GM19397 (cell line): ENCODE data around the gene CNN3.

Experiments
- ATAC-seq: cut with Tn5 transposase; IDR thresholded peaks from one replicate; pipeline ENCODE4 v1.9.1; 2021; ENCODE audit warnings: mild to moderate bottlenecking, moderate library complexity; ENCODE audit not compliant: unreplicated experiment

CNN3 gene

GRCh38 chr1:94892604-94893254 lies 34.2 kb downstream of the CNN3 start:
- no peak for ATAC-seq

DNA sequence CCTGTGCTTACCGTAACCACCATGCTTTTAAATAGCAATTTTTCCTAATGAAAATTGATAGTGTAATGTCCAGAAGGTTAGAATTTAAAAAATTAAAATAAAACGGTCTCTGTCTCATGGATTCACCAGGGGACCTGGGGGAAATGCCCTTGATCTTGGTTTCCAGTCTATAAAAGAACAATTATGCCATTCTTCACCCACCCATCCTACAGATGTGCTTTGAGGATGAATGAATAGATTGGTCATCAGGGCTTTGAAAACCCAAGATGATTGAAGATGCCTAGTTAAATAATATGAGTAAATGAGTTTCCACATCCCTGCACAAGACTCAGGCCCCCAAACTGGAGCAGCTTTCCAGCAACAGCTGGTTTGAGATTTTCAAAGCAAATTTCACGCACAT lies 38.7 kb downstream of the CNN3 start:
- no peak for ATAC-seq

DNA sequence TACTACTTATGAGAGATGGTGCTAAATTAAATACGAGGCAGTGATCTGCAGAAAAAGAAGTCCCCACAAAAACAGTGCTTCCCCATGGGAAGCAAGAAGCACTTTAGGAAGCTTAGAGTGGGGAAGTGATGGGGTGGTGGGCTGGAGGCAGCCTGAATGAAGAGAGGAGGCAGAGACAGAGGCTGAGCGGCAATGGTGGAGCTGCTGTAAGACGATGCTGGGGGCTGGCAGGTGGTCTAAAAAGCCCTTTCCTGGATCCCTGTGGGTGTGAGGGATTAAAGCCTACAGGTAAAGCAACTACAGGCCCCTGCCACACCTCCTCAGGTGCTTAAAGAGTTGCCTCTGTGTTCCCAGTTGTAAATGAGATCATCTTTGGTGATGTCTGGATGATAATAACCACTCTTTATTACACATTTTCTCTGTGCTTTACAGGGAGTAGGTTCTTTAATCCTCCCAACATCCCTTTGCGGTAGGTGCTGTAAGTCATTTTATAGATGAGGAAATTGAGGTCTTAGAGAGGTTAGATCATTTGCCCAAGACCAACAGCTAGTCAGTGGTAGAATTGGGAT lies 39.2 kb downstream of the CNN3 start:
- ATAC-seq = no peak

DNA sequence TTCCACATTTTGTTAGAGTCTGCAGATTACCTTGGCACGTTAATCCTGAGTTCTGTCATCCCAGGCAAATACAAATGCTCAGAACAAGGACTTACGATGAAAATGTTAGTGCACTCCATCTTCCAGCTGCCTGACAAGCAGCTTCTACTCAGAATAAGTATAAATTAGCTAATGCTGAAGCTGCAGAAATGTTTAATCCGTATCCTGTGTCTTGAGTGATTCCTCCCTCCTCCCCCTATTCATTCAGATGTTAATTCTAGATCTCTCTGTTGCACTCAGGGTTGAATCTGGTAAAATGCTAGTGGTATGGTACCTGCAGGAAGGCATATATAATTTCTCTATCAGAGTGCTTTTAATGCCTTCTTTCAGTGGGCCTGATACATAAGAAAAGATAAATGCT lies 39.8 kb downstream of the CNN3 start:
- ATAC-seq = no peak

- no peak for ATAC-seq
These were observed 40.5 kb downstream of the CNN3 start for GRCh38 chr1:94886361-94886760.

DNA sequence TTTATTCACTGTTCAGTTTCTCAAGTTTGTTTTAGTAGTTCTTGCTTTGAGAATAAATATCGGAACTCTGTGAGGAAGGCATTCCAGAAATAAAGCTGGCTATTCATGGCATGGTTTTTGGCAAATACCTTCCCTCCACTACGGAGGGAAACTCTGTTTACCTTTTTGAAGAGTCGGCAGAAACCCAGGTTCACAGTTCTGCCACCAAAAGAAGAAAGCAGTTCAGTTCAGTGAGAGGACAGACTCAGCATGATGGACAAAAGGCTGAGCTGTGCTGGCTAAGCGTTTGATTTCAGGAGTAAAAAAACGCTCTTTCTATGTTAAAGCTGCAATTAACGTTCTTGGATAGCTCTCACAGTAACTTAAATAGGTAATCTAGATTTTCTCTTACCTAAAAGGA lies 42.4 kb downstream of the CNN3 start:
- no peak for ATAC-seq

- ATAC-seq = no peak
These were observed 42.8 kb downstream of the CNN3 start for GRCh38 chr1:94884106-94884505.

- no peak for ATAC-seq
These were observed 43.2 kb downstream of the CNN3 start for GRCh38 chr1:94883691-94884090.

GRCh38 chr1:94878329-94878728 lies 48.6 kb downstream of the CNN3 start:
- no peak for ATAC-seq

DNA sequence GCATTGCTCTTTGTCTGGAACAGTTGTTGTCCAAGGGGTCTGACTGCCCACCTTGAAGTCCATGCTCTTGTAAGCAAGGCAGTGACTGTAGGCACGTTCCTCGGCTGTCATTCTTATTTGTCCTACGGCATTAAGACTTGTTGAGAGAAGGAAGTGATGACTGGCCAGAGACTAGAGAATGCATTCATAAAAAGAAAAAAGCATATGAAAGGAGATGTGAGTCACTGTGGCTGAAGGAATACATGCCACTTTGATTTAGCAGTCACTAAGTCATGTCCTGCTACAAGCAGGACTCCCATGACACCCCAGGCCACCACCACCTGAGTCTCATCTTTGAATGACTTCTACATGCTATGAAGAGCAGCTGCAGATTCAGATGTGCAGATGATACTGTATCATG lies 50.5 kb downstream of the CNN3 start:
- no peak for ATAC-seq

GRCh38 chr1:94875794-94876193 lies 51.1 kb downstream of the CNN3 start:
- ATAC-seq = no peak

GRCh38 chr1:94874423-94874822 lies 52.5 kb downstream of the CNN3 start:
- no peak for ATAC-seq

GRCh38 chr1:94873520-94874351 lies 53.2 kb downstream of the CNN3 start:
- peak; percentile 67 for ATAC-seq

DNA sequence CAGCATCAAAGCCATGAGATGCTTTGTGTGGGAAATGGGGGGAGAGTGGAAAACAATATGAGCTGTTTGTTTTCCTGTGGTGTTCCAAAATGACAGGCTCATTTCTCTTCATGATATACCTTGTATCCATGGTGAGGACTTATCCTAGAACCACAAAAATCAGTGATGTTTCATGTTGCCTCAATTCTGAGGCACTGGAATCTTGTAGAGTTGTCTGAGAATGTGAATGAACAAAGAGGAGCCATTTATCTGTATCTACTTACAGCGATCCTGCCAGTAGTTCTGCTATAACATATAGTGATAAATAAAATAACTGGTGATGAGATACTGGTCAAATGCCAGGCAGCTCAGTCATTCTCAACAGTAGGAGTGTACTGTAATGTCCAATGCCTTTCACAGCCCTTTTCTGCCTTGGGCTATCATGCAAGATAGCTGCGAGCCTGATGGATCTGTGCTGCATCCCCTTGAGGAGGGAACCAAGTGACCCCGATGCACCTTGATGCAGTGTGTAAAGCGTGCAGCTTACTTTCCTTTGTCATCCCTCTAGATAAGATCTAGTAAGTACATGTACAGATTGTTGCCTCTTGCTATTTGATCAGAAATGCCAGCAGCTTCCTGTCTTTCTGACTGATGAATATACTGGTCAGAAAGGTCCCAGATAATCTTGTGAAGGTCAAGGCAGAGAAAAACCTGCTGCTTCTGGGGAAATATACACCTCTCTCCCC lies 54.0 kb downstream of the CNN3 start:
- ATAC-seq = no peak

- no peak for ATAC-seq
These were observed 55.9 kb downstream of the CNN3 start for GRCh38 chr1:94871031-94871430.

GRCh38 chr1:94866164-94866807 lies 60.6 kb downstream of the CNN3 start:
- no peak for ATAC-seq

GRCh38 chr1:94865360-94865759 lies 61.5 kb downstream of the CNN3 start:
- no peak for ATAC-seq

- no peak for ATAC-seq
These were observed 62.1 kb downstream of the CNN3 start for GRCh38 chr1:94864821-94865220.

- no peak for ATAC-seq
These were observed 63.0 kb downstream of the CNN3 start for GRCh38 chr1:94863919-94864318.

DNA sequence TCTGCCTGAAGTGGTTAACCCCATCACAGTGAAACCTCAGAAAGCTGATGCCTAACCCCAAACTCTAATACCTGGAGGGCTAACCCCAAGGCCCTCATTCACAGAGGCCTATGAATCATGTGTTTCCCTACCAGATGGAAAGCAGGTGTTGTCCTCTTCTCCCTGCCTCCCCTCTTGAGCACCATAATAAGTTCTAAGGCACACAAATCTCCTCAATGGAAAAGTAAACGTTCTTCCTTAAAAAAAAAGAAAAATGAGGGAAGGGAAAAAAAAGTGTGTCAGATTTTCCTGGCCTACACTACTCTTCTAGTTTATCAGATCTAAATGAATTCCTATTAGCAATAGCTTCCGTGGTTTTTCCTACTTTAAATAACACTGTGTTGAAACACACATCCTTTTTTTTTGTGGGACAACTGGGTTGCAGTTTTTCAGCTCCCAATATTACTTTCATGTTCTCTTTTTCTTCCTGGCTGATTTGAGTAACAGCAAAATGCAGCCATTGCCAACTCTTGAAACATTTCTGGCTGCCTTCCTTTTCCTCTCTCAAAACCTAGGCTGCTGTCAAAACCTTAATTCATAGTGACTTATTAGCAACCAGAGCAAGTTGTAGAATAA lies 63.5 kb downstream of the CNN3 start:
- ATAC-seq = no peak

DNA sequence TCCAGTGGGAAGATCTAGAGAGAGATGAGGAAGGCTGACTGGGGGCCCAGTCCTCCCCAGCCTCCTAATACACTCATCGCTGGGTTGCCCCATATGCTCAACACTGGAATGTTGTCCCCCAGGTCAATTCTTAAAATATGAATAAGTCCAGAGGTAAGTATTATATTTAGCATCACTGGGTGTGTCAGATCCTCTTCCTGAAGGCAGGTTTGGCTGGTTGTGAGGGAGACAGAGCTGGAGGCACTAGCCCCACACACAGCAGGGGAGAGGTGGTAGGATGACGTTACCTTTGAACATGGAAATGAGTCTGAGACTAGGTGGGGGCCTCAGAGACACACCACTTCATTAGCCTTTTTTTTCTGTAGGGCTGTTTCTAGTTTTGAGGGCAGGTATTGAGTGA lies 64.2 kb downstream of the CNN3 start:
- no peak for ATAC-seq
